Mesenchymal stem cell (in vitro differentiated cells and primary cell): ENCODE data around the gene MEF2D.

Source experiments
- DNase-seq: peaks from one replicate; pipeline ENCODE4 v3.0.0-alpha.2; 2013
- H2AFZ ChIP-seq: one replicate; pipeline ENCODE4 v1.6.1; 2013; ENCODE audit warnings: low read depth, mild to moderate bottlenecking, control low read depth, inconsistent platforms, low read length, moderate library complexity
- H2AK5ac ChIP-seq: 2 replicates; pipeline ENCODE4 v1.6.1; 2013; ENCODE audit warnings: low read length, moderate library complexity, mild to moderate bottlenecking, inconsistent platforms; ENCODE audit not compliant: severe bottlenecking
- H2BK120ac ChIP-seq: one replicate; pipeline ENCODE4 v1.6.1; 2013; ENCODE audit warnings: low read depth, mild to moderate bottlenecking, inconsistent platforms, low read length, moderate library complexity
- H2BK12ac ChIP-seq, 2 experiments: one replicate each; pipeline ENCODE4 v1.6.1; 2013; ENCODE audit warnings: inconsistent platforms in 2 of 2, low read length in 2 of 2, mild to moderate bottlenecking in 2 of 2, moderate library complexity in 2 of 2, control low read depth in 1 of 2
- H2BK15ac ChIP-seq: one replicate; pipeline ENCODE4 v1.6.1; 2013; ENCODE audit warnings: mild to moderate bottlenecking, low read depth, inconsistent platforms; ENCODE audit not compliant: poor library complexity, severe bottlenecking
- H2BK5ac ChIP-seq: 2 replicates; pipeline ENCODE4 v1.6.1; 2013; ENCODE audit warnings: low read depth, mild to moderate bottlenecking, low read length, control low read depth, inconsistent platforms; ENCODE audit not compliant: poor library complexity, severe bottlenecking
- H3K14ac ChIP-seq, 2 experiments: one replicate each; pipeline ENCODE4 v1.6.1; 2013; ENCODE audit warnings: inconsistent platforms in 2 of 2, low read length in 2 of 2, control low read depth in 1 of 2, mild to moderate bottlenecking in 1 of 2, moderate library complexity in 1 of 2
- H3K18ac ChIP-seq, 2 experiments: one replicate each; pipeline ENCODE4 v1.6.1; 2013; ENCODE audit warnings: inconsistent platforms in 2 of 2, low read length in 2 of 2, control low read depth in 1 of 2, low read depth in 1 of 2, mild to moderate bottlenecking in 1 of 2
- H3K23ac ChIP-seq, 2 experiments: one replicate each; pipeline ENCODE4 v1.6.1; 2013; ENCODE audit warnings: inconsistent platforms in 2 of 2, low read length in 2 of 2, mild to moderate bottlenecking in 2 of 2, moderate library complexity in 2 of 2, control low read depth in 1 of 2
- H3K27ac ChIP-seq: 2 replicates; pipeline ENCODE4 v1.5.1; 2013; ENCODE audit warnings: mild to moderate bottlenecking, moderate library complexity, low read length, control low read depth, inconsistent platforms; ENCODE audit not compliant: poor library complexity, severe bottlenecking
- H3K27me3 ChIP-seq, 2 experiments: 2 replicates each; pipeline versions ENCODE4 v1.6.1 to v1.7.0; 2013; ENCODE audit warnings: low read length in 2 of 2, mild to moderate bottlenecking in 2 of 2, moderate library complexity in 2 of 2, control low read depth in 1 of 2, inconsistent platforms in 1 of 2; ENCODE audit not compliant: control insufficient read depth in 1 of 2, insufficient read depth in 1 of 2
- H3K36me3 ChIP-seq, 2 experiments: 2 replicates each; pipeline versions ENCODE4 v1.6.1 to v1.7.0; 2013; ENCODE audit warnings: low read length in 2 of 2, control low read depth in 1 of 2, inconsistent platforms in 1 of 2, low read depth in 1 of 2, mild to moderate bottlenecking in 1 of 2; ENCODE audit not compliant: insufficient read depth in 2 of 2, control insufficient read depth in 1 of 2
- H3K4ac ChIP-seq, 2 experiments: one replicate each; pipeline ENCODE4 v1.6.1; 2013; ENCODE audit warnings: inconsistent platforms in 2 of 2, low read length in 2 of 2, mild to moderate bottlenecking in 2 of 2, moderate library complexity in 2 of 2, control low read depth in 1 of 2, low read depth in 1 of 2
- H3K4me1 ChIP-seq: 2 replicates; pipeline ENCODE4 v1.6.1; 2013; ENCODE audit warnings: low read depth, low read length, control low read depth; ENCODE audit not compliant: control insufficient read depth, insufficient read depth
- H3K4me2 ChIP-seq: 2 replicates; pipeline ENCODE4 v1.6.1; 2013; ENCODE audit warnings: low read length, mild to moderate bottlenecking, inconsistent platforms; ENCODE audit not compliant: poor library complexity, severe bottlenecking
- H3K4me3 ChIP-seq, 2 experiments: 2 replicates each; pipeline versions ENCODE4 v1.5.1 to v1.7.0; 2013; ENCODE audit warnings: low read length in 2 of 2, mild to moderate bottlenecking in 2 of 2, control low read depth in 1 of 2, low read depth in 1 of 2; ENCODE audit not compliant: insufficient read depth in 1 of 2
- H3K79me1 ChIP-seq: replicated peaks from 2 replicates; pipeline ENCODE4 v1.6.1; 2013; ENCODE audit warnings: mild to moderate bottlenecking, control low read depth, low read length, inconsistent platforms; ENCODE audit not compliant: poor library complexity, severe bottlenecking
- H3K9ac ChIP-seq: 2 replicates; pipeline ENCODE4 v1.7.0; 2013; ENCODE audit warnings: mild to moderate bottlenecking, low read length, moderate library complexity
- H3K9me3 ChIP-seq: 2 replicates; pipeline ENCODE4 v1.7.0; 2013; ENCODE audit warnings: mild to moderate bottlenecking, low read length; ENCODE audit not compliant: control insufficient read depth
- H4K8ac ChIP-seq: one replicate; pipeline ENCODE4 v1.6.1; 2013; ENCODE audit warnings: inconsistent platforms, mild to moderate bottlenecking, low read length, moderate library complexity
- H4K91ac ChIP-seq: one replicate; pipeline ENCODE4 v1.6.1; 2013; ENCODE audit warnings: mild to moderate bottlenecking, low read length, inconsistent platforms
- WGBS: methylation state at CpG from one replicate; pipeline ENCODE4 v1.1.7; 2013; ENCODE audit warnings: mixed read lengths; 5-methylcytosine and 5-hydroxymethylcytosine counted together

Gene MEF2D

GRCh38 chr1:156433032-156433431, 67.5 kb downstream of the MEF2D start:
- Histone ChIP-seq H2AFZ (no peak overlapping the region), H3K9me3 (peaks cover 4% of the 10 kb centered on the region), H2BK12ac (no peak overlapping the region), H3K9ac (no peak overlapping the region), H3K4me1 (peaks cover 12% of the 10 kb centered on the region), H3K79me1 (no peaks in the 10 kb centered on the region), H2BK5ac (no peak overlapping the region), H3K18ac (no peak overlapping the region), H2BK15ac (no peak overlapping the region), H3K36me3 (peaks cover 0 to 3% of the 10 kb centered on the region in 2 experiments), H3K27me3 (peaks cover 96 to 98% of the 10 kb centered on the region in 2 experiments), H3K14ac (no peak overlapping the region), H2BK120ac (no peak overlapping the region), H2AK5ac (no peak overlapping the region), H3K23ac (no peak overlapping the region), H4K91ac (no peak overlapping the region), H3K4ac (no peak overlapping the region), H3K4me2 (no peak overlapping the region), H4K8ac (no peak overlapping the region), H3K4me3 (no peak overlapping the region), H3K27ac (no peak overlapping the region)
- DNase-seq = no peak
- WGBS = 33% methylated on average over 3 of the region's 4 CpGs

DNA sequence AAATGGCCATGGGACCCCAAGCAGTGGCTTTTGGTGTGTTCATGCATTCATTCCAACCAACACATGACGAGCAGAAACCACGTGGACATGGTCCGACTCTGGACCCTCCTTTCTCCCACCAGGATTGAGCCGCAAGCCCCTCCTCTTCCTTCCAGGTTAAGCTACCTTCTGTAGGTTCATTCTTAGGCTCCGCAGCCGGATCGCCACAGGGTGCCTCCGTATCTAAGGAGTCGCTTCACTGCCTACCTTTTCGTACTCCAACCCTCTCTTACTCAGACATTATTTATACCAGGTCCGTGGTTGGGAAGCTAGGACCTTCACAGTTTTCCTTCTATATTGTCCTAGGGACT, 67.9 kb downstream of the MEF2D start:
- Histone ChIP-seq H3K79me1 (no peaks in the 10 kb centered on the region), H2AK5ac (no peak overlapping the region), H3K9me3 (peaks cover 4% of the 10 kb centered on the region), H3K9ac (no peak overlapping the region), H4K91ac (no peak overlapping the region), H2BK5ac (no peak overlapping the region), H3K4ac (no peak overlapping the region), H2AFZ (no peak overlapping the region), H2BK15ac (no peak overlapping the region), H4K8ac (no peak overlapping the region), H3K4me1 (peaks cover 12% of the 10 kb centered on the region), H3K18ac (no peak overlapping the region), H3K36me3 (peaks cover 0 to 3% of the 10 kb centered on the region in 2 experiments), H3K23ac (peak overlapping the region in 1 of 2 experiments; percentile 74), H3K27ac (no peak overlapping the region), H3K14ac (no peak overlapping the region), H2BK120ac (no peak overlapping the region), H3K4me3 (no peak overlapping the region), H3K4me2 (no peak overlapping the region), H3K27me3 (peaks cover 96 to 98% of the 10 kb centered on the region in 2 experiments), H2BK12ac (no peak overlapping the region)
- under 1% methylated on average over 11 of the region's 11 CpGs for WGBS
- no peak for DNase-seq

DNA sequence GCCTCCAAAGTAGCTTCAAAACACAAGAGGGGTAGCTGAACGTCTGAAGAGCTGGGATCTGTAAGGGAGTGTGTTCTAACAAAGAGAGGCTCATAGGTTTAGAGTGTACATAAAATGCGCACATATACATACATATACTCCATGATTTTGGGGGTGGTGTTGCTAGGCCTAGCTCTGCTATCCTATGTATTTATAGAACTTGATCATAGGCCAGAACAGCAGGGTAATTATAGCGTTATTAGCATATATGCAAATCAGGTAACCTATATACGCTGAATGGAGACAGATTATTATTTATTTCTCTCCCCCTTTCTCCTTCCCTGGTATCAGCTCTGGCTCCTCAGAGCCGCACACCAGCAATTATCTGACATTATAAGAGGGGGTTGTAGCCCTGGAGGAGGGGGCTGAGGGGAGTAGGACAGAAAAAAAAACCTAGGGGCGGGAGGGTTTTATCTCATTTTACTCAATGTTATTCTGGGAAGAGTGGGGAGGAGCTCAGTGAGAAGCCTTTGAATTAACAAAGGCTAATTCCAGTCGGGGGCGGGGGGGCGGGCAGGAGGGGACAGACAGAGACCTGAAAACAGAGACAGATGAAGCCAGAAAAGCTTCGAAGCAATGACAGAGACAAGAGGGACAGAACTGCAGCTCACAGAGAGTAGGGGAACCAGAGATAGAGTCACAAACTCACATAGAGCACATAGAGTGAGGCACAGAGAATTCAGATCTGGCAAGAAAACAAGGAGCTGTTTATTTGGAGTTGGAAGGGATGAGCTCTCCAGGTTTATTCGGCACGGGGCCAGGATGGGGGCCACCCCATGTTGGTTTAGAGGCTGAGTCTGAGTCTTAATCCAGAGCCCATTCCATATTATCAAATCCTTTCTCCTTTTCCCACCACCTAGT, 68.6 kb downstream of the MEF2D start:
- Histone ChIP-seq H3K27ac (no peak overlapping the region), H4K8ac (no peak overlapping the region), H3K4me2 (no peak overlapping the region), H4K91ac (no peak overlapping the region), H3K4me1 (peaks cover 12% of the 10 kb centered on the region), H2BK5ac (no peak overlapping the region), H2BK12ac (no peak overlapping the region), H2BK120ac (no peak overlapping the region), H3K14ac (no peak overlapping the region), H3K9ac (no peak overlapping the region), H2AK5ac (no peak overlapping the region), H3K18ac (no peak overlapping the region), H2BK15ac (no peak overlapping the region), H3K4me3 (no peak overlapping the region), H3K79me1 (no peaks in the 10 kb centered on the region), H3K4ac (no peak overlapping the region), H3K9me3 (peaks cover 4% of the 10 kb centered on the region), H3K27me3 (peaks cover 96 to 98% of the 10 kb centered on the region in 2 experiments), H3K23ac (peak overlapping the region in 1 of 2 experiments; percentile 74), H3K36me3 (peaks cover 0 to 3% of the 10 kb centered on the region in 2 experiments), H2AFZ (no peak overlapping the region)
- no peak for DNase-seq
- WGBS = 3% methylated on average over 7 of the region's 12 CpGs

- DNase-seq = no peak
- Histone ChIP-seq H3K4ac (no peak overlapping the region), H3K36me3 (peaks cover 0 to 3% of the 10 kb centered on the region in 2 experiments), H3K9ac (no peak overlapping the region), H4K91ac (no peak overlapping the region), H2BK120ac (no peak overlapping the region), H3K18ac (no peak overlapping the region), H2AFZ (no peak overlapping the region), H2BK12ac (no peak overlapping the region), H3K79me1 (no peaks in the 10 kb centered on the region), H3K27me3 (peaks cover 96 to 98% of the 10 kb centered on the region in 2 experiments), H3K4me1 (peaks cover 11% of the 10 kb centered on the region), H2AK5ac (no peak overlapping the region), H2BK15ac (no peak overlapping the region), H3K4me3 (no peak overlapping the region), H3K27ac (no peak overlapping the region), H2BK5ac (no peak overlapping the region), H3K14ac (no peak overlapping the region), H3K23ac (no peak overlapping the region), H3K9me3 (peaks cover 4% of the 10 kb centered on the region), H3K4me2 (no peak overlapping the region), H4K8ac (no peak overlapping the region)
- WGBS = no CpG with 5 or more reads among the region's 4 CpGs
Measured at GRCh38 chr1:156431366-156431765, 69.2 kb downstream of the MEF2D start.
